Measurements from ENCODE around the gene AGBL4. TPM values are rescaled to one million over a fixed set of nuclear protein-coding genes. Genes with fewer than 3 reads are reported as not detected.

Gene AGBL4
- total RNA-seq, 2 donors from 2014 or later: not detected

DNA sequence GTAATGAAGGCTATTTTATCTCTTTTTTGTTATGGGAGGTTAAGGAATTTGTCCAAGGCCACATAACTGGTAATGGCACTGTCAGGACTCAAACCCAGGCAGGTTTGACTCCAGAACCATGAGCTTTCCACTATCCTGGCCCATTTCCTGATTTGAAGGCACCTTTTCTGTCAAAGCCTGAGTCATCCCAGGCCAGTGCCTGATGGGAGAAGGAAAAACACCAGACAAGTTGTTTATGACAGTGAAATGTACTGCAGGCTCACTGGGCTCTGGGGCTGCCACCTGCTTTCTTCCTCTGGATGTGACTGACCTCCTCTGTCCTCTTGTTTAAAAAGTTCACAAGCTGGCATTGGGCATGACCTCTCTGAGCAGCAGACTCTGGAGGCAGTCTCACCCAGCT lies 1479.9 kb downstream of the AGBL4 start:
- DNase-seq (ENCODE audit: low spot score): no peak
- no peak for ATAC-seq (ENCODE audit: insufficient number of reproducible peaks, low FRiP score, low read depth)
- Histone ChIP-seq H3K27me3 (replicated peaks; ENCODE audit: insufficient read depth) (no peaks in the 10 kb centered on the region), H3K36me3 (no peaks in the 10 kb centered on the region), H3K4me1 (ENCODE audit: control insufficient read depth in 1 of 2, low read depth in 2 of 2) (no peaks in the 10 kb centered on the region), H3K4me3 (no peak overlapping the region), H3K27ac (no peak overlapping the region), H3K9me3 (no peaks in the 10 kb centered on the region)
- TF ChIP-seq, protein P1, sequence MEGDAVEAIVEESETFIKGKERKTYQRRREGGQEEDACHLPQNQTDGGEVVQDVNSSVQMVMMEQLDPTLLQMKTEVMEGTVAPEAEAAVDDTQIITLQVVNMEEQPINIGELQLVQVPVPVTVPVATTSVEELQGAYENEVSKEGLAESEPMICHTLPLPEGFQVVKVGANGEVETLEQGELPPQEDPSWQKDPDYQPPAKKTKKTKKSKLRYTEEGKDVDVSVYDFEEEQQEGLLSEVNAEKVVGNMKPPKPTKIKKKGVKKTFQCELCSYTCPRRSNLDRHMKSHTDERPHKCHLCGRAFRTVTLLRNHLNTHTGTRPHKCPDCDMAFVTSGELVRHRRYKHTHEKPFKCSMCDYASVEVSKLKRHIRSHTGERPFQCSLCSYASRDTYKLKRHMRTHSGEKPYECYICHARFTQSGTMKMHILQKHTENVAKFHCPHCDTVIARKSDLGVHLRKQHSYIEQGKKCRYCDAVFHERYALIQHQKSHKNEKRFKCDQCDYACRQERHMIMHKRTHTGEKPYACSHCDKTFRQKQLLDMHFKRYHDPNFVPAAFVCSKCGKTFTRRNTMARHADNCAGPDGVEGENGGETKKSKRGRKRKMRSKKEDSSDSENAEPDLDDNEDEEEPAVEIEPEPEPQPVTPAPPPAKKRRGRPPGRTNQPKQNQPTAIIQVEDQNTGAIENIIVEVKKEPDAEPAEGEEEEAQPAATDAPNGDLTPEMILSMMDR (IDR thresholded peaks at IDR 0.05): no peak

DNA sequence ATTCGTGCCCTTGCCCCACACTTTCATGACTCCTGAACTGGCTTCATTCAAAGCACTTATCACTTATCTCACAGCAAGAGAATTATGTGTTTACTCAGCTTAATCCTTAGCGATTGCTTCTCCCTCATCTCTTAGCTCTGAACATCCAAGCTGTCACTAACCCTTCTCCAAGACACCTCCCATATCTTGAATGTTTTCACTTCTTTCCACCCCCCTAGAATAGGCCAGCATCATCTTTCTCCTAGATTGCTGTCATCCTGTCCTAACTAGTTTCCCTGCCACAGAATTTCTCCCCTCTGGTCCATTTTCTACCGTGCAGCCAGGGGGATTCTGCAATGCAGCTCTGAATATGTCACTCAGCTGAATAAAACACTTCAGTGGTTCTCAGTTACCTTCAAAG lies 1483.2 kb downstream of the AGBL4 start:
- H3K36me3 ChIP-seq: no peaks in the 10 kb centered on the region
- H3K27ac ChIP-seq: no peak overlapping the region
- ATAC-seq (ENCODE audit: insufficient number of reproducible peaks, low FRiP score, low read depth) (no peak), DNase-seq (ENCODE audit: low spot score) (no peak)
- H3K4me1 ChIP-seq (ENCODE audit: control insufficient read depth in 1 of 2, low read depth in 2 of 2): peaks cover 2 to 13% of the 10 kb centered on the region in 2 donors
- H3K4me3 ChIP-seq: no peak overlapping the region
- TF ChIP-seq, protein P1 (IDR thresholded peaks at IDR 0.05): no peak
- no peaks in the 10 kb centered on the region for H3K9me3 ChIP-seq
- no peaks in the 10 kb centered on the region for H3K27me3 ChIP-seq (replicated peaks; ENCODE audit: insufficient read depth)

DNA sequence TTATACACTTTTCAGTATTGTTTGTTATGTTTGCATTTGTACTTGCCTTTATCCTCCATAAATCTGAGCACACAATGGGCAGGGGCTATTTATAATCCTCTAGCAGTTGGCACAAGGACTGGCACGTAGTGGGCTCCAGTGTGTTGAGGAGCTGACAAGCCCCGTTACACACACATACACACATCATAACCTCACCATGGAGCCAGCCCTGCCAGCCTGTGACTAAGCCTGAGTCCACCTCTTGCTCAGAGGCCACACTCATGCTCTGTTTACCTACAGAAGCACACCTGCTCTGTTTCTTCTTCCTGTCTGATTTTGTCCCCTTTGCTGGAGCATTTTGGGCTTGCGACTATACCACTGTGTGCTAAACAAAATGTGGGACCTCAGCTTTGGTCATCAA lies 1487.3 kb downstream of the AGBL4 start:
- Histone ChIP-seq H3K27ac (no peak overlapping the region), H3K36me3 (no peaks in the 10 kb centered on the region), H3K4me3 (no peak overlapping the region), H3K27me3 (replicated peaks; ENCODE audit: insufficient read depth) (no peaks in the 10 kb centered on the region), H3K9me3 (no peaks in the 10 kb centered on the region), H3K4me1 (ENCODE audit: control insufficient read depth in 1 of 2, low read depth in 2 of 2) (peaks cover 2 to 13% of the 10 kb centered on the region in 2 donors)
- no peak for ATAC-seq (ENCODE audit: insufficient number of reproducible peaks, low FRiP score, low read depth)
- TF ChIP-seq, protein P1 (IDR thresholded peaks at IDR 0.05): no peak
- DNase-seq (ENCODE audit: low spot score): no peak

DNA sequence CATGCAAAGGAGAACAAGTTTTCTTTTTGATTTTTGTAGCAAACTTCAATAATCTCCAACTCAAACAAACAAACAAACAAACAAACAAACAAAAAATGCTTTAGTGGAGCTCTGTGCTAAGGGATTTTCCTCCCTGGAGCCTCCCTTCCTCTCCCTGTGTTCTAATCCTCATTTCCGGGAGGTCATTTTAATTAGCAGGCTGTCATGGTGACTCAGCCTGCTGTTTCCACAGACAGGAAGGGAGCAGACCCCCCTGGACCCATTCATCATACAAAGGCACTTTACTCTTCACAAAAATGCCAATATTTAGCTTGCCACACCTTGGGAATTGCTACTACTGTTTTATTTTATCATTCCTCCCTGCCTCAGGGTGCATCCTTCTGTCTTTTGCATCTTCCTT lies 1490.8 kb downstream of the AGBL4 start:
- DNase-seq (ENCODE audit: low spot score) (no peak), ATAC-seq (ENCODE audit: insufficient number of reproducible peaks, low FRiP score, low read depth) (no peak)
- peaks cover 2 to 13% of the 10 kb centered on the region in 2 donors for H3K4me1 ChIP-seq (ENCODE audit: control insufficient read depth in 1 of 2, low read depth in 2 of 2)
- H3K4me3 ChIP-seq: no peak overlapping the region
- H3K9me3 ChIP-seq: no peaks in the 10 kb centered on the region
- TF ChIP-seq, protein P1 (IDR thresholded peaks at IDR 0.05): no peak
- no peaks in the 10 kb centered on the region for H3K27me3 ChIP-seq (replicated peaks; ENCODE audit: insufficient read depth)
- H3K27ac ChIP-seq: no peak overlapping the region
- H3K36me3 ChIP-seq: no peaks in the 10 kb centered on the region

DNA sequence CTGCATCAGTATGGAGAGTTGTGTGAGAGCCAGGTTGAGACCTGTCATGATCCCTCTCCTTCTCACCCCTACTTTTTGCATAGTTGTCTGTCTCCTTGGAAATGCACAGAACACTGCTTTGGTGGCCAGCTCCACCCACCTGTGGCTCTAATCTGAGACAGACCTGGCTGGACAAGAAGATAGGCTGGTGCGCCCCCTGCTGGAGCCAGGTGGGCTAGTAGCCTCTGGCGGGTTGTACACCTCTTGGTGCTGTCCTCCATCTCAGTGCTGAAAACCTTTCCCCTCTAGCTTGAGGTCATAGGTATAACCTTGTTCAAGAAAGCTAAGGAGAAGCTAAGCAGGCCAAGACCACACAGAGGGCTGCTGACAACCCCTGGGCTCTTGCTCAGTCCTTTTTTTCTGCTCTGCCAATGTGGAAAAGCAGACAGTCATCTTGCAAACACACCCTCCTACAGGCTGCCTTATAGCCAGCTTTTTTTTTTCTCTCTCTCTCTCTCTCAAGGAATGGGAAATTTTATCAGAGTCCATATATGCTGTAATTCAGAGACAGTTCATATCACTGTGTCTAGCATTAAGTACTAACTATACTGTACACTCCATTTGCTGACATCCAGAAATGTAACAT lies 1492.9 kb downstream of the AGBL4 start:
- H3K4me3 ChIP-seq: no peak overlapping the region
- no peak for DNase-seq (ENCODE audit: low spot score)
- no peaks in the 10 kb centered on the region for H3K27me3 ChIP-seq (replicated peaks; ENCODE audit: insufficient read depth)
- ATAC-seq (ENCODE audit: insufficient number of reproducible peaks, low FRiP score, low read depth): no peak
- no peaks in the 10 kb centered on the region for H3K36me3 ChIP-seq
- no peak overlapping the region for H3K27ac ChIP-seq
- TF ChIP-seq, protein P1 (IDR thresholded peaks at IDR 0.05): no peak
- no peaks in the 10 kb centered on the region for H3K4me1 ChIP-seq (ENCODE audit: control insufficient read depth in 1 of 2, low read depth in 2 of 2)
- no peaks in the 10 kb centered on the region for H3K9me3 ChIP-seq
